Activated CD8-positive, alpha-beta memory T cell treated with anti-CD3 and anti-CD28 coated beads, Interleukin-2, amount 50 U/mL, for 48 hours (primary cell): ENCODE measurements around the gene MILR1.
"Not testable (repeated sequence)": the region's sequence is repeated elsewhere in the genome, so short reads cannot be mapped to it uniquely, and the experiment has no call there.

Experiments
- DNase-seq: peaks from one replicate; pipeline ENCODE4 v3.0.0-alpha.2; 2020

The MILR1 gene

DNA sequence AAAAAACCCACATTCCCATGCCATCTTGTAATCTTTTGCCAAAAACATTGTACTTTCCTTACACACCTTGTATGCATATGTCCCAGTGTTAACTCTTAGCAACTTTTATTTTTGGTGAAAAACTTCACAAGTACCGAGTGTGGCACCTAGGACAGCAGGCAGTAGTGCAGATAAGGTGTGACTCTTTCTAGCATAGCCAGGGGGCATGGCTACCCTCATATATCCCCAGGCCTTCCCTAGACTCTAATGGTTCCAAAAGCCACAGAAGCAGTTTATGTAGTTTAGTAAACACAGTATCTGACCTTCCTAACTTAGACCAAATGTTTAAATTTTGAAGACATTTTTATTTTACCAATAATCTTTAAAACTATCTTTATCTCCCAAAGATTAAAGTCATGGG lies 20.5 kb upstream of the MILR1 start:
- no peak for DNase-seq

DNA sequence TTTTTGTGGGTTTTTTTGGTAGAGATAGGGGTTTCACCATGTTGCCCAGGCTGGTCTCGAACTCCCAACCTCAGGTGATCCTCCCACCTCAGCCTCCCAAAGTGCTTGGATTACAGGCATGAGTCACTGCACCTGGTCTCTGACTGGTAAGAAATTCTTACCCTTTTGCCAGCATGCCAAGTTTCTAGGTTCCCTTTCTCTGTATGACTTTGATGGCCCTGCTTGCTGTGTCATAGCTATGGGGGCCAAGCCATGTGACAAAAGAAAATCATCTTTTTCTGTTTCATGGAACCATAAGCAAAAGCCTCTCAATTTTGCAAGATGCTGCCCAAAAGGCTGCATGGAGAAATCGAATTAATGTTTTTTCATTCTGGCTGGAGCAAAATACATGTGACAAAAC lies 18.9 kb upstream of the MILR1 start:
- not testable (repeated sequence) for DNase-seq

DNA sequence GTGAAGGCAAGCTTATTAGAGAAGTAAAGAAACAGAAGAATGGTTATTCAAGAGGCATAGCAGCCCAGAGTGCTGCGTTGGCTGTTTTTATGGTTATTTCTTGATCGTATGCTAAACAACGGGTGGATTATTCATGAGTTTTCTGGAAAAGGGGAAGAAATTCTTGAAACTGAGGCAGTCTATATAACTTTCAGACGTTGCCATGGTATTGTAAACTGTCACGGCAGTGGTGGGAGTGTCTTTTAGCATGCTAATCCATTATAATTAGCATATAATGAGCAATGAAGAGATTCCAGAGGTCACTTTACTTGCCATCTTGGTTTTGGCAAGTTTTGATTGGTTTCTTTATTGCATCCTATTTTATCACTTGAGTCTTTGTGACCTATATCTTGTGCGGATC lies 17.4 kb upstream of the MILR1 start:
- DNase-seq: no peak

DNA sequence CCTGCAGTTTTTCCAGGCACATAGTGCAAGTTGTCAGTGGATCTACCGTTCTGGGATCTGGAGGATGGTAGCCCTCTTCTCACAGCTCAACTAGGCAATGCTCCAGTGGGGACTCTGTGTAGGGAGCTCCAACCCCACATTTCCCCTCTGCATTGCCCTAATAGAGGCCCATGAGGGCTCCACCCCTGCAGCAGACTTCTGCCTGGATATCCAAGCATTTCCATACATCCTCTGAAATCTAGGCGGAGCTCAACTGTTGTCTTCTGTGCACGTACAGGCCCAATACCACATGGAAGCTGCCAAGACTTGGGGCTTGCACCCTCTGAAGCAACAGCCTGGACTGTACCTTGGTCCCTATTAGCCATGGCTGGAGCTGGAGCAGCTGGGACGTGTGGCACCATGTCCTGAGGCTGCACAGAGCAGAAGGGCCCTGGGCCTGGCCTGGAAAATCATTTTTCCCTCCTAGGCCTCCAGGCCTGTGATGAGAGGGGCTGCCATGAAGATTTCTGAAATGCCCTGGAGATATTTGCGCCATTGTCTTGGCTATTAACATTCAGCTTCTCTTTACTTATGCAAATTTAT lies 10.9 kb upstream of the MILR1 start:
- no peak for DNase-seq

DNA sequence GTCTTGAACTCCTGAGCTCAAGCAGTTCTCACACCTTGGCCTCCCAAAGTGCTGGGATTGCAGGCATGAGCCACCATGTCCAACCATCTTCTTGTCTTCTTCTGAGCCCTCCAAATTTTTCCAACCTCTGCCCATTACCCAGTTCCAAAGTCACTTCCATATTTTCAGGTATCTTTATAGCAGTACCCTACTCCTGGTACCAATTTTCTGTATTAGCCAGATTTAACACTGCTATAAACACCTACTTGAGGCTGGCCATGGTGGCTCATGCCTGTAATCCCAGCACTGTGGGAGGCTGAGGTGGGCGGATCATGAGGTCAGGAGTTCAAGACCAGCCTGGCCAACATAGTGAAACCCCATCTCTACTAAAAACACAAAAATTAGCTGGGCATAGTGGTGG lies 9.4 kb upstream of the MILR1 start:
- DNase-seq: not testable (repeated sequence)

DNA sequence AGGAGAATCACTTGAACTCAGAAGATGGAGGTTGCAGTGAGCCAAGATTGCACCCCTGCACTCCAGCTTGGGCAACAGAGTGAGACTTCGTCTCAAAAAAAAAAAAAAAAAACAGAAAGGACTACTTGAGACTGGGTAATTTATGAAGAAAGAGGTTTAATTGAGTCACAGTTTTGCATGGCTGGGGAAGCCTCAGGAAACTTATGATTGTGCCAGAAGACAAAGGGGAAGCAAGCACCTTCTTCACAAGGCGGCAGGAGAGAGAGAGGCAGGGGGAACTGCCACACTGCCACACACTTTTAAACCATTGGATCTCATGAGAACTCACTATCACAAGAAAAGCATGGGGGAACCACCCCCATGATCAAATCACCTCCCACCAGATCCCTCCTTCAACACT lies 9.0 kb upstream of the MILR1 start:
- no peak for DNase-seq

DNA sequence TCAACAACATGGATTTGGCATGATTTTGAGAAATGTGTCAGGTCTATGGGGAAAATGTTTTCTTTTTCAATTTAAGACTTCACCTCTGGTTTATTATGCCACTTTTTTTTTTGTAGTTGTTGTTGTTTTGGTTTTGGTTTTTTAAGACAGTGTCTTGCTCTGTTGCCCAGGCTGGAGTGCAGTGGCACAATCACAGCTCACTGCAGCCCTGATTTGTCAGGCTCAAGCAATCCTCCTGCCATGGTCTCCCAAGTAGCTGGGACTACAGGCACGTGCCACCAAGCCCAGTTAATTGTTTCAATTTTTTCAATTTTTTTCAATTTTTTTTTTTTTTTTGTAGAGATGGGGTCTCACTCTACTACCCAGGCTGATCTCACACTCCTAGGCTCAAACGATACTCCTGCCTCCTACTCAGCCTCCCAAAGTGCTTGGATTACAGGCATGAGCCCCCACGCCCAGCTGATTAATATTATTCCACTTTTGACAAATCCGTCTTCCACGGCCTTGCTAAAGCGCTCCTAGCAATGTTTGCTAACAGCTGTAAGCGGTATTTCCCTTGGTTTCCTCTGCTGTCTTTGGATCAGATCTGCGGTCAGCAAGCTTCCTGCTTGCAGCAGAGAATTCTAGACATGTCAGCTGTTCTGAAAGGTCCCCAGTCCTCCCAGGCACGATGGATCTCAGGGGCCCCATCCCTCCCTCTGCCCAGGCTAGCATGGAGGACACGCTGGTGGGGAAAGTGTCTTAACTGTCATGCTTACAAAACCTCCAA lies 7.0 kb upstream of the MILR1 start:
- no peak for DNase-seq

DNA sequence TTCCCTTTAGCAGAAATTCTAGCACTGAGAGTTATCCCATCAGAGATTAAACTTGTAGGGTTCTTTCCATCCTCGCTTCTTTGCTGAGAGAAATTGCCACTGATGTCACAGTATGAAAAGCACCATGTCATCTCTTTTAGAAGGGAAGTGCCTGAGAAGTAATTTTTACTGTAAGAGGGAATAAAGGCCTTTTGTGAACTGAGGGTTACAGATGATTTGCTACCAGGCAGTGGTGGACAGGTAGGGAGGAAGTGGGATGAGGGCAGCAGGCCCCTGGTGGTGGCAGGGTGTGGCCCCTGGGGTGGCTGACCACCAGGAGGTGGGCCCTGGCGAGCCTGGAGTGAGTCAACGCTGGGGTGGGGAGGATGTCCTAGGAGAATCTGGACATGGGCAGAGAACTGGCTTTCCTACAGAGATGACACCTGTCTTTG lies 6.4 kb upstream of the MILR1 start:
- DNase-seq: no peak

DNA sequence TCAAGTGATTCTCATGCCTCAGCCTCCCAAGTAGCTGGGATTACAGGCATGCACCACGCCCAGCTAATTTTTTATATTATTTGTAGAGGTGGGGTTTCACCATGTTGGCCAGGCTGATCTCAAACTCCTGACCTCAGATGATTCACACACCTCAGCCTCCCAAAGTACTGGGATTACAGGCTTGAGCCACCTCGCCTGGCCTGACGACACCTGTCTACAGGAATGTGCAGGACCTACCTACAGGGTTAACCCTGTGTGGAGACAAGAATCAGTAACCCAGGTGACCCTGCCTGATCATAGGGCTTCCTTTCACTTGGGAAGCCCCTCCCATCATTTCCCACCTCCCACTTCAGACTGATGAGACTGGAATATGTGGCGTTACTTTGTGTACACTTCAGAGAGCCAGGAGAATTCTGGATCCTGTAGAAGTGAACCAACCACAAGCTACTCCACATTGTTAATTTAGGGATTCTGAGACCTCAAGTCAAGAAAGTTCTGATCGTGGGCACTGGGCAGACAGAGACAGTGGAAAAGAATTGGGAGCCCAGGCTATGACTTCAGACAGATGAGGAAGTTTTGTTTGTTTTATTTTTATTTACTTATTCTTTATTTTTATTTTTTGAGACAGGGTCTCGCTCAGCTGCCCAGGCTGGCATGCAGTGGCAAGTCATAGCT lies 5.7 kb upstream of the MILR1 start:
- DNase-seq: no peak

DNA sequence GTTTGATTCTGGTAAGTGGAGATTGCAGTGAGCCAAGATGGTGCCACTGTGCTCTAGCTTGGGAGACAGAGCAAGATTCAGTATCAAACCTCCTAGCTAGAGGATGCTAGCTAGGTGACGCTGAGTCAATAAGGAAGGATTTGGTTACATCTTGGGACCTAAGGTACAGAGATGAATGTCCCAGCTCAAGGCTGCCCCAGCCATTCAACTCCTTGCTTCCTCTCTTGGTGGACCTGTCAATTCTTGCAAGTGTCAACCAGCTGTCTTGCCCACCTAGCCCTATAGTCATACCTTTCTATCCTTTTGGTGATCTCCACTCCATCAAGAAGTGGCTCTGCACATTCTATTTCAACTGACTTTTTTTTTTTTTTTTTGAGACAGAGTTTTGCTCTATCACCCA lies 1.4 kb upstream of the MILR1 start:
- DNase-seq: no peak

DNA sequence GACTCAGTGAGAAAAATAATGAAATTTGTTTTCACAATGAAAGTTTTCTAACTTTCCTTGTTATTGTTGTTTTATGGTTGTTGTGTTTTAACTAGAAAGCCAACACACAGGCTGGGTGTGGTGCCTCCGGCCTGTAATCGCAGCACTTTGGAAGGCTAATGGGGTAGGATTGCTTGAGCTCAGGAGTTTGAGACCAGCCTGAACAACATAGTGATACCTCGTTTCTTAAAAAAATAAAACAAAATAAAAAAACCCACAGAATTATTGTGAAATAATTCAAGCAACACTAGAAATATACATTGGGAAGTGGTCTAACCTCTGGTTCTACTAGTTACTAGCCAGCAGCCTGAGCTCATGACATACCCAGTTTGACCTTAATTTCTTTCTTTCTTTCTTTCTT lies 630 bp downstream of the MILR1 start:
- DNase-seq: no peak

DNA sequence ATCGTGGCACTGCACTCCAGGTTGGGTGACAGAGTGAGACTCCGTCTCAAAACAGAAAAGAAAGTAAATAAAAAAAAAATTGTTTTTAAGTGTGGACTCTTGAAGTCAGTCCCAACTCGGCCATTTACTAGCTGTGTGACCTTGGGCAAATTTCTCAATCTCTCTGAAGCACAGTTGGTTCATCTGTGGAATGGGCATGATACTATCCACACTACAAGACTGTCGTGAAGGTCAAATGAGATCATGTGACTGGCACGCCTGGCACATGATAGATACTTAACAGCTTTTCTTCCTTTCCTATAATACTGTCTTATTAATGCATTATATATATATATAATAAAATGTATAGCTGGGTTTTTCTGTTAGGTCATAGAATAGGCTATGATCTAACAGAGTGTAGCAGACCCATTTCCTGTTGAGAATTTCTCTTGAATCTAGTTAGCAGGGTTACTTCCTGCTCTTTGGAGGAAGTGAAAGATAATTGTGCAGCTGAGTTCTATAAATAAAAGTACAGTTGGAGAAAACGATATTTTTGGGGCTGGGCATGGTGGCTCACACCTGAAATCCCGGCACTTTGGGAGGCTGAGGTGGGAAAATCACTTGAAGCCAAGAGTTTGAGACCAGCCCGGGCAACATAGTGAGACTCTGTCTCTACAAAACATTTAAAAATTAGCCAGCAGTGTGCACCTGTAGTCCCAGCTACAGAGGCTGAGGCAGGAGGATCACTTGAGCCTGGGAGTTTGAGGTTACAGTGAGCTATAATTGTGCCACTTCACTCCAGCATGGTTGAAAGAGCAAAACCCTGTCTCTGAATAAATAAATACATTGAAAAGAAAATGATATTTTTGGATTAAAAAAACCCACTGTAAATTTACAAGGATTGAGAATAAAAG lies 7.3 kb downstream of the MILR1 start:
- DNase-seq: no peak

DNA sequence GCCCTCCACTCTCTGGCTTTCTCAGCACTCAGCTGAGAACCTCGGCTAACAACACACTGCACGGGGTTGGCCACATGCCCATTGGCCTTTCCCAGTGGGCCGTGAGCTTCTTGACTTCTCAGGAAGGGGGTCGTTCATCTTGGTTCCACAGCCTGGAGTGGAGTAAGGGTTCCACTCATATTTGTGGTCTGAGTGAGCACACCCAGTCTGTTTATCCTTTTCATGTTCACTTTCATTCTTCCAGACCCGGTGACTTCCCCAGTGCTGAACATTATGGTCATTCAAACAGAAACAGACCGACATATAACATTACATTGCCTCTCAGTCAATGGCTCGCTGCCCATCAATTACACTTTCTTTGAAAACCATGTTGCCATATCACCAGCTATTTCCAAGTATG lies 8.2 kb downstream of the MILR1 start:
- DNase-seq: no peak

DNA sequence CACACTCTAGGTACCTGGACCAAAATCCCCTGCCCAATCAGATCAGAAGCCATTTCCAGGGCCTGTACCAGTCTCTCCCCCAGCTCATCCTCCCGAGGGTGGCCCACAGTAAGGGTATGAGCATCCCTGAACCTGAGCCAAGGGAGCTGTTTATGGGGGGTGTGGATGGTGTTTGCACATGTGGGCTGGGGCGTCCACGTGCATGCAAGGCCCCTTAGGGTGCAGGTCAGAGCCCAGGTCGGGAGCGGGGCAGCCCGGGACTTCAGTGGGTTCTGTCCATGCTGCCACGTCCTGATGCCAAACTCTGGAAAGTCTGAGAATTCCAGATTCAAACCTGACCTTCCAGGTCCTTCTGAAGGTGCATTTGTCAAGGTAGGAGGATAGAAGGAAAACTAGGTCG lies 9.8 kb downstream of the MILR1 start:
- no peak for DNase-seq

DNA sequence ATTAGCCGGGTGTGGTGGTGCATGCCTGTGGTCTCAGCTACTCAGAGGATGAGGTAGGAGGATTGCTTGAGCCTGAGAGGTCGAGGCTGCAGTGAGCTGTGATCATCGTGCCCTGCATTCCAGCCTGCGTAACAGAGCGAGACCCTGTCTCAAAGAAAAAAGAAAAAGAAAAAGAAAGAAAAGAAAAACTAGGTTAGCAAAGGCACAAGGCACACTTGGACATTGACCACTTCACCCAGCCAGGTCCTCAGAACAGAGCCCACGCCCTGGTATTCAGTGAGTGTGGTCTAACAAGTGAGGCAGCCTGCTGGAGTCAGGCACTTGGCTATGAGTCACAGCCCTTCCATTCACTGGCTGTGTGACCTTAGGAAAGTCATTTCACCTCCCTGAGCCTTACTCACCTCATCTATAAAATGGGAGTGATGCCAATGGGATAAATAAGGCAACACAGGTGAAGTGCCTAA lies 10.4 kb downstream of the MILR1 start:
- DNase-seq: no peak

DNA sequence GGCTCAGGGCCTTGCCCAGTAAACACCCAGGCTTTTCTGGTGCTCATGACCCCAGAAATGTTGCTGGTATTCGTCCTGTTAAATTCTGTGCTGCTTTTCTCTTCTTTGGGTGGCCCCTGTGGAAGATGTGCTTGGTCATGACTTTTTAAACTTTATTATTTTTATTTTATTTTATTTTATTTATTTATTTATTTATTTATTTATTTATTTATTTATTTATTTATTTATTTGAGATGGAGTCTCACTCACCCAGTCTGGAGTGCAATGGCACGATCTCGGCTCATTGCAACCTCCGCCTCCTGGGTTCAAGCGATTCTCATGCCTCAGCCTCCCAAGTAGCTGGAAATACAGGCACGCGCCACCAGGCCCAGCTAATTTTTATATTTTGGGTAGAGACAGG lies 10.9 kb downstream of the MILR1 start:
- not testable (repeated sequence) for DNase-seq

DNA sequence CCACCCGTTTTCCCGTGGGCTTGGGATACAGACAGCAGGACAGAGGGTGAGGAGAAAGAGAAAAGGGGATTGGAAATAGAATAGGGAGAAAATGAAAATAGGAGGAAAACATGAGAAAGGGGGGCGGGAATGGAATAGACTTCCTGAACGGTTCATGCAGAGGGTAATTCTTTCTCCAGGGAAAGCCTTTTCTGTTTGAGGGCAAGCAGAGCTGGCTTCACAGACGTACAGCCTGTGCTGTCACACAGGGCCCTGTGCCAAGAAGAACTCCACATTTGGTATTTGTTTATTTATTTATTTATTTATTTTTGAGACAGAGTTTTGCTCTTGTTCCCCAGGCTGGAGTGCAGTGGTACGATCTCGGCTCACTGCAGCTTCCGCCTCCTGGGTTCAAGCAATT lies 12.0 kb downstream of the MILR1 start:
- DNase-seq: no peak

DNA sequence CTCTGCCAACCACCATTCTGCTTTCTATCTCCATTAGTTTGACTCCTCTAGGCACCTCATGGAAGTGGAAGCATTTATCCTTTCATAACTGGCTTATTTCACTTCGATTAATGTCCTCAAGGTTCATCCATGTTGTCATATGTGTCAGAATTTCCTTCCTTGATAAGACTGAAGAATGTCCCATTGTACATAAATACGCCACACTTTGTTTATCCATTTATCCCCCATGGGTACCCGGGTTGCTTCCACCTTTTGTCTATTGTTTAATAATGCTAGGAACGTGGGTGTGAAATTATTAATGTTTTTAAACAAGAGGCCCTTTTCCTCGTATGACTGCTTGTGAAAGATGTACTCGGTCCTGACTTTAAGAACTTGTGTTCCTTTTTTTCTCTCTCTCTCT lies 12.9 kb downstream of the MILR1 start:
- DNase-seq: no peak

DNA sequence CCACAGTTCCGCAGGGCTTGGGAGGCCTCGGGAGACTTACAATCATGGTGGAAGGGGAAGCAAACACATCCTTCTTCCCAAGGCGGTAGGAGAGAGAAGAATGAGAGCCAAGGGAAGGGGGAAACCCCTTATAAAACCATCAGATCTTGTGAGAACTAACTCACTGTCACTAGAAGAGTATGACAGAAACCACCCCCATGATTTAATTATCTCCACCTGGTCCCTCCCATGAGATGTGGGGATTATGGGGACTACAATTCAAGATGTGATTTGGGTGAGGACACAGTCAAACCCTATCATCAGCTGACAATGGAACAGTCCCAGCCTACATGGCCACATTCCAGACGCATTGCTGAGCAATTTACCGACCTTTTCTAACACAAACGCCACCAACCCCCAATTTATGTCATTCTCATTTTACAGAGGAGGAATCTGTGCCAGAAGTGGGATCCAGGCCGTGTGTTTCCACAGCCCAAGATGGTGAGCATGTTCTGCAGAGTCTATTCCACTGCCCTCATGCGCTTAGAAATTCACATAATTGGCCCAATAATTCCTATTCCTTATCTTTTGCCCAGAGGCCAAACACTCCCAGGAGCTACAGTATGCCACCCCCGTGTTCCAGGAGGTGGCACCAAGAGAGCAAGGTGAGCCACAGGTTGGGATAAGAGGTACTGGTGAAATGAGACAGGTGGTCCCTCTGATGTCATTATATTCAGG lies 17.3 kb downstream of the MILR1 start:
- no peak for DNase-seq

DNA sequence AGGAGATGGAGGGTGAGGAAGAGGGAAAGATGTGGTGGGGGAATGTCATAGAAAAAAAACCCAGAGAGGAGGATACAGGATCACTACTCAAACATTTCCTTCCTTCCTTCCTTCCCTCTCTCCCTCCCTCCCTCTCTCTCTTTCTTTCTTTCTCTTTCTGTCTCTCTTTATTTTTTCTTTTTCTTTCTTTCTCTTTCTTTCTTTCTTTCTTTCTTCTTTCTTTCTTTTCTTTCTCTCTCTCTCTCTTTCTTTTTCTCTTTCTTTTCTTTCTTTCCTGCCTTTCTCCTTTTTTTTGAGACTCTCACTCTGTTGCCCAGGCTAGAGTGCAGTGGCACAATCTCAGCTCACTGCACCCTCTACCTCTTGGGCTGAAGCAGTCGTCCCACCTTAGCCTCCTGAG lies 17.9 kb downstream of the MILR1 start:
- DNase-seq: not testable (repeated sequence)

DNA sequence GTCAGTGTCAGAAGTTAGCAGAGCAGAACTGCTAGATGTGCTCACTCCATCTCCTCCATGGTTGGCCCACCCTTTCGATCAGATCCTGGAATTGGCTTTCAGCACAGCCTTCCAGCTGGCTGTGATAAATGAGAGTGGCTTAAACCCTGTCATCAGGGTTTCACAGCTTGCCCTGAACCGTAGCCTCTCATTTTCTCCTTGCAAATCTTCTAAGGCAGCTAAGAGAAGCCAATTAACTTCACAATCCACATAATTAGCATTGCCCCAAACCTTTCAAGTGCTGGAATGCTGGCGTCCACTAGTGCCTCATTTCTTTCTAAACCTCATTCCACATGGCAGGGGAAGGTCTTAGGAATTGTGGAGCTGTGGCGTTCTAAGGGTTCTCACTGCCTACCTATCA lies 21.7 kb downstream of the MILR1 start:
- DNase-seq: no peak

DNA sequence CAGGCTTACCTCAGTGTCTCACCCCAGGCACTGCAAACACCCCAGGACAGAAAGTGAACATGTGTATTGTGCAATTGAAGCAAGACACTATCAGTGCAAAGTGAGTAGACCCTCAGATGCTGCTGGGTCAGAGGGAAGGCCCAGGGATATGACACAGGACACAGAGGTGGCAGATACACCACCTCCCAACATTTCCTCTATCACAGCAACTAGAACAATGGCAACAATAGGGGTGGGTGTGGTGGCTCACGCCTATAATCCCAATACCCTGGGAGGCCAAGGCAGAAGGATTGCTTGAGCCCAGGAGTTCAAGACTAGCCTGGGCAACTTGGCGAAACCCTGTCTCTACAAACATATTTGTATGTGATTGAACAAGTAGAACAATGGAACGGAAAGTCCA lies 22.5 kb downstream of the MILR1 start:
- DNase-seq: no peak

DNA sequence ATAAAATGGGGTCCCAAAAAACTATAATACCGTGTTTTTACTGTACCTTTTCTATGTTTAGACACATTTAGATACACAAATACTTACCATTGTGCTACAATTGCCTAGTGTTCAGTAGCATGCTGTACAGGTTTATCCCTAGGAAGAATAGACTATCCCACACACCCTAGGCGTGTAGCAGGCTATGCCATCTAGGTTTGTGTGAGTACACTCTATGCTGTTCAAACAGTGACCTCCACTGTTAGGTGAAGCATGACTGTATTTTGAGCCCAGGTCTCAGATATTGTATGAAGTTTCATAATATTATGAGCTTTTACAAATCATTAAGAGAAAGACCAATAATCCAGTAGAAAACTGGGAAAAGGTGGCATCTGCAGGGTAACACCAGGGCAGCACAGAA lies 23.6 kb downstream of the MILR1 start:
- DNase-seq: no peak
